NCI-H82 treated with DMSO at 0.1 percent for 48 hours (cell line): Measurements from ENCODE around the gene PARVA.
A peak's percentile ranks its signal among the peaks of the same experiment; 100 is the strongest.

ENCODE experiments used
- DNase-seq: peaks from one replicate; lab custom pipeline; 2025; ENCODE audit not compliant: unreplicated experiment; lab: John Stamatoyannopoulos, UW

The PARVA gene

GRCh38 chr11:12430954-12431595 is 53.7 kb downstream of the PARVA start:
- no peak for DNase-seq

- no peak for DNase-seq
Observed at GRCh38 chr11:12432507-12432906, 55.1 kb downstream of the PARVA start.

- no peak for DNase-seq
Observed at GRCh38 chr11:12433121-12433520, 55.8 kb downstream of the PARVA start.

- DNase-seq: no peak
Observed at GRCh38 chr11:12433571-12434324, 56.4 kb downstream of the PARVA start.

- no peak for DNase-seq
Observed at GRCh38 chr11:12434325-12434654, 56.9 kb downstream of the PARVA start.

GRCh38 chr11:12435264-12435663 is 57.9 kb downstream of the PARVA start:
- DNase-seq: no peak

GRCh38 chr11:12436266-12436665 is 58.9 kb downstream of the PARVA start:
- no peak for DNase-seq

- no peak for DNase-seq
Observed at GRCh38 chr11:12438291-12438690, 60.9 kb downstream of the PARVA start.

- no peak for DNase-seq
Observed at GRCh38 chr11:12439615-12440014, 62.2 kb downstream of the PARVA start.

GRCh38 chr11:12440565-12440964 is 63.2 kb downstream of the PARVA start:
- DNase-seq: no peak

- DNase-seq: peak; percentile 76
Observed at GRCh38 chr11:12441231-12441861, 64.0 kb downstream of the PARVA start.

GRCh38 chr11:12444601-12445000 is 67.2 kb downstream of the PARVA start:
- DNase-seq: no peak

- no peak for DNase-seq
Observed at GRCh38 chr11:12445001-12445400, 67.6 kb downstream of the PARVA start.

- DNase-seq: no peak
Observed at GRCh38 chr11:12446863-12447262, 69.5 kb downstream of the PARVA start.

- DNase-seq: no peak
Observed at GRCh38 chr11:12448131-12448939, 71.0 kb downstream of the PARVA start.

GRCh38 chr11:12449961-12450715 is 72.8 kb downstream of the PARVA start:
- no peak for DNase-seq

GRCh38 chr11:12451179-12451814 is 73.9 kb downstream of the PARVA start:
- DNase-seq: no peak

GRCh38 chr11:12453243-12453642 is 75.9 kb downstream of the PARVA start:
- DNase-seq: no peak

GRCh38 chr11:12454782-12455181 is 77.4 kb downstream of the PARVA start:
- DNase-seq: no peak

GRCh38 chr11:12455938-12456337 is 78.6 kb downstream of the PARVA start:
- no peak for DNase-seq
